Measurements from ENCODE around the gene IRF4.

- TF ChIP-seq POLR2A (IDR thresholded peaks at IDR 0.05; ENCODE audit: extremely low read depth, insufficient read length), result no peak
- TF ChIP-seq CTCF (IDR thresholded peaks at IDR 0.05; ENCODE audit: low read depth, low read length), result no peak
- no peak for TF ChIP-seq MAX (IDR thresholded peaks at IDR 0.05; ENCODE audit: low read depth, low read length)
- TF ChIP-seq MYC (IDR thresholded peaks at IDR 0.05; ENCODE audit: low read depth, low read length), result no peak
These were observed 54.2 kb downstream of the IRF4 start for GRCh38 chr6:445571-446417.

Data from NB4 (cell line).